GM12878 (cell line): Measurements from ENCODE around the gene TNRC18. TPM values are rescaled to one million over a fixed set of nuclear protein-coding genes. Genes with fewer than 3 reads are reported as not detected.

Experiments used
- BMI1 ChIP-seq: fragments of 450-650 bp; IDR thresholded peaks from 2 replicates; pipeline ENCODE4 v1.6.1; 2016; ENCODE audit warnings: mild to moderate bottlenecking, moderate library complexity, borderline replicate concordance
- CBFB ChIP-seq: IDR thresholded peaks from 2 replicates; pipeline ENCODE4 v1.6.1; 2016; ENCODE audit warnings: antibody characterized with exemption, low read depth
- DPF2 ChIP-seq: fragments of 450-650 bp; IDR thresholded peaks from 2 replicates; pipeline ENCODE4 v1.6.1; 2017; ENCODE audit warnings: mild to moderate bottlenecking
- LARP7 ChIP-seq: fragments of 450-650 bp; IDR thresholded peaks from 2 replicates; pipeline ENCODE4 v1.6.1; 2017; ENCODE audit warnings: mild to moderate bottlenecking
- MTA3 ChIP-seq: IDR thresholded peaks from 2 replicates; pipeline ENCODE4 v1.6.1; 2012; ENCODE audit warnings: low read length, inconsistent platforms, borderline replicate concordance
- NR2F1 ChIP-seq: fragments of 450-650 bp; conservative IDR thresholded peaks from 2 replicates; pipeline ENCODE4 v1.6.1; 2017; ENCODE audit warnings: mild to moderate bottlenecking
- PAX8 ChIP-seq: fragments of 450-650 bp; IDR thresholded peaks from 2 replicates; pipeline ENCODE4 v1.6.1; 2017; ENCODE audit warnings: mild to moderate bottlenecking, moderate library complexity
- SMAD5 ChIP-seq: IDR thresholded peaks from 2 replicates; pipeline ENCODE4 v1.6.1; 2016; ENCODE audit warnings: antibody characterized with exemption, low read depth
- SREBF2 ChIP-seq: IDR thresholded peaks from 2 replicates; pipeline ENCODE4 v1.6.1; 2012; ENCODE audit warnings: mild to moderate bottlenecking, low read length
- TBL1XR1 ChIP-seq: IDR thresholded peaks from 2 replicates; pipeline ENCODE4 v1.6.1; 2012; ENCODE audit warnings: low read depth, low read length, improper control_type of control experiment
- ZBTB33 ChIP-seq: fragments of 450-650 bp; IDR thresholded peaks from 2 replicates; pipeline ENCODE4 v1.6.1; 2017; ENCODE audit warnings: mild to moderate bottlenecking
- ZNF274 ChIP-seq: IDR thresholded peaks from one replicate; pipeline ENCODE4 v1.8.0; 2011; ENCODE audit not compliant: insufficient read length, insufficient read depth
- ZNF687 ChIP-seq: fragments of 450-650 bp; IDR thresholded peaks from 2 replicates; pipeline ENCODE4 v1.6.1; 2017; ENCODE audit warnings: mild to moderate bottlenecking, moderate library complexity
- polyA plus RNA-seq, 11 experiments: library from polyadenylated mRNA; depleted of rRNA in 4 of 11; unstranded in 6 of 11; stranded (reverse) in 5 of 11; fragments of >200 nt; fragmentation: Nextera tagmentation in 4 of 11; fragmentation: Illumina TruSeq in 1 of 11; extraction: Ambion mirVana in 4 of 11; extraction: Trizol in 1 of 11; gene quantifications; 1 replicate in 1 of 11; 2 replicates in 10 of 11; pipeline versions ENCODE4 v1.2.1 to v1.2.3, GENCODE V29; 2011 to 2016; ENCODE audit warnings: inconsistent platforms in 2 of 11, missing spikeins in 2 of 11, low read depth in 1 of 11
- total RNA-seq, 4 experiments: library from RNA; depleted of rRNA in 3 of 4; stranded (reverse); fragments of >200 nt in 3 of 4; fragmentation: Illumina TruSeq in 1 of 4; extraction: Trizol in 1 of 4; gene quantifications; 2 replicates each; pipeline versions ENCODE4 v1.2.1 to v1.2.3, GENCODE V29; 2013 to 2021
- TF ChIP-seq, protein P1 (sequence below): fragments of 450-650 bp; IDR thresholded peaks from 2 replicates; pipeline ENCODE4 v1.6.1; 2017; ENCODE audit warnings: low read depth, mild to moderate bottlenecking, moderate library complexity

TNRC18 gene
- total and polyA plus RNA-seq, 10 of the 15 experiments (the other 5 are each of a cell fraction or from before 2014, with no cell fraction given), result 0.02 to 31.7 (median 5.4) TPM

DNA sequence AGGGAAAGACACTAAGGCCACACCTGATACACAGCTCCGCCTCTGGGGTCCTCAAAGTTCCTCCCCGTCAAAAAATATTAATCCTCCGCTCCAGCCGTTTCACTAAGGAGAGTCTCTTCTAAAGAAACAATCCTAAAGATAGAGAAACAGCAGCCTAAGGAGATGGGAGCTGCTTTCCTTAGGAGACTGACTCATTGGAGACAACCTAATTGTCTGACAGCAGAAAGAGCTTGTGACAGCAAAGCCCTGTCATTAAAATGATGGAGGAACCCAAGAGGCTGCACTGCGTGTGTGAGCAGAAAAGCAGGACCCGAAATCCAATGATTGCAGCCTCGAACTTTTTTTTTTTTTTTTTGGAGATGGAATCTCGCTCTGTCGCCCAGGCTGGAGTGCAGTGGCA, 44.0 kb upstream of the TNRC18 start (continued):
- TF ChIP-seq ZBTB33 (no peak), BMI1 (no peak), PAX8 (no peak), SREBF2 (no peak), ZNF274 (no peak), MTA3 (no peak), LARP7 (no peak), TBL1XR1 (no peak), CBFB (no peak), NR2F1 (no peak), ZNF687 (no peak), DPF2 (no peak), SMAD5 (no peak)
- TF ChIP-seq, protein P1, sequence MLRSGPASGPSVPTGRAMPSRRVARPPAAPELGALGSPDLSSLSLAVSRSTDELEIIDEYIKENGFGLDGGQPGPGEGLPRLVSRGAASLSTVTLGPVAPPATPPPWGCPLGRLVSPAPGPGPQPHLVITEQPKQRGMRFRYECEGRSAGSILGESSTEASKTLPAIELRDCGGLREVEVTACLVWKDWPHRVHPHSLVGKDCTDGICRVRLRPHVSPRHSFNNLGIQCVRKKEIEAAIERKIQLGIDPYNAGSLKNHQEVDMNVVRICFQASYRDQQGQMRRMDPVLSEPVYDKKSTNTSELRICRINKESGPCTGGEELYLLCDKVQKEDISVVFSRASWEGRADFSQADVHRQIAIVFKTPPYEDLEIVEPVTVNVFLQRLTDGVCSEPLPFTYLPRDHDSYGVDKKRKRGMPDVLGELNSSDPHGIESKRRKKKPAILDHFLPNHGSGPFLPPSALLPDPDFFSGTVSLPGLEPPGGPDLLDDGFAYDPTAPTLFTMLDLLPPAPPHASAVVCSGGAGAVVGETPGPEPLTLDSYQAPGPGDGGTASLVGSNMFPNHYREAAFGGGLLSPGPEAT, result no peak
